LoVo (cell line): Measurements from ENCODE around the gene TPCN2.

ENCODE experiments used
- DNase-seq: peaks from one replicate; pipeline ENCODE4 v3.0.0-alpha.2; 2016; ENCODE audit warnings: low spot score

The TPCN2 gene

GRCh38 chr11:69010964-69011623, 37.6 kb upstream of the TPCN2 start:
- DNase-seq = peak; percentile 27

GRCh38 chr11:69011624-69012091, 37.1 kb upstream of the TPCN2 start:
- no peak for DNase-seq

DNA sequence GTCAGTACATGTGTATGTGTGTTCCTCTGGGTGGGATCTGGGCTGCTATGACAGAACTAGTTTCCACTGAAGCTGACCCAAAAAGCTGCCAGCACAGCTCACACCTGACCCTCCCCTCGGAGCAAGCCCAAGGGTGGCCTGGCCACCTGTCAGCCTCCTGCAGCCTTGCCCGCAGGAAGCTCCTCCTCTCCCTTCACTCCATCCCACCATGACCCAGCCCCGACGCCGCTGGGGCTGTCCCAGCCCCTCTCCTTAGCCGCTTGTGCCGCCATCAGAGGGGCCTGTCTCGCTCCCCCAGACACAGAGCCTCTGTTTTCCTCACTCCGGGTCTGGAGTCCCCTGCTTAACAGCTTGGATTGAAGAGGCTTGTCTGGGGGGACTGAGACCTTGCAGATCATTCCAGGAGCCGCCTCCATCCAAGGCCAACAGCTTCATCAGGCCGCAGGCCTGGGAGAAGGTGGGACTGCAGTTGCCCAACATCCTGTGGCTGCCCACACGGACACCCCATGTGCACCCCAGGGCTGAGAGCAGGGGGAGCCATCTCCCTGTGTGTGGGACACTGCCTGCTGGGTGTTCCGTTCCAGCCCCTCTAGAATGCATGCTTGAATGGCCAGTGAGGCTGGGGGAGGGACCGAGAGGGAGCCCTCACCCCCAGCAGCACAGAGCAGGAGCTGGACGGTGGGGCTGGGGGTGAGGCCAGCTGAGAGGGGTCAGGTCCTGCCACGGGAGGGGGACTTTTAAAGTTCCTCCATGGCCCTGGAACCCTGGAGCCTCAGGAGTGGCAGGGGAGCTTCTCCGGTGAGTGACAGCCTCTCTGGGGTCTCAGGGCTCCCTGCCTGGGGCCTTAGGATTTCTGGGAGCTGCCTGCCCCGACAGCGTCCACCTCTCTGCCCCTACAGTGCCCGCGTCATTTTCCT, 36.4 kb upstream of the TPCN2 start:
- no peak for DNase-seq

DNA sequence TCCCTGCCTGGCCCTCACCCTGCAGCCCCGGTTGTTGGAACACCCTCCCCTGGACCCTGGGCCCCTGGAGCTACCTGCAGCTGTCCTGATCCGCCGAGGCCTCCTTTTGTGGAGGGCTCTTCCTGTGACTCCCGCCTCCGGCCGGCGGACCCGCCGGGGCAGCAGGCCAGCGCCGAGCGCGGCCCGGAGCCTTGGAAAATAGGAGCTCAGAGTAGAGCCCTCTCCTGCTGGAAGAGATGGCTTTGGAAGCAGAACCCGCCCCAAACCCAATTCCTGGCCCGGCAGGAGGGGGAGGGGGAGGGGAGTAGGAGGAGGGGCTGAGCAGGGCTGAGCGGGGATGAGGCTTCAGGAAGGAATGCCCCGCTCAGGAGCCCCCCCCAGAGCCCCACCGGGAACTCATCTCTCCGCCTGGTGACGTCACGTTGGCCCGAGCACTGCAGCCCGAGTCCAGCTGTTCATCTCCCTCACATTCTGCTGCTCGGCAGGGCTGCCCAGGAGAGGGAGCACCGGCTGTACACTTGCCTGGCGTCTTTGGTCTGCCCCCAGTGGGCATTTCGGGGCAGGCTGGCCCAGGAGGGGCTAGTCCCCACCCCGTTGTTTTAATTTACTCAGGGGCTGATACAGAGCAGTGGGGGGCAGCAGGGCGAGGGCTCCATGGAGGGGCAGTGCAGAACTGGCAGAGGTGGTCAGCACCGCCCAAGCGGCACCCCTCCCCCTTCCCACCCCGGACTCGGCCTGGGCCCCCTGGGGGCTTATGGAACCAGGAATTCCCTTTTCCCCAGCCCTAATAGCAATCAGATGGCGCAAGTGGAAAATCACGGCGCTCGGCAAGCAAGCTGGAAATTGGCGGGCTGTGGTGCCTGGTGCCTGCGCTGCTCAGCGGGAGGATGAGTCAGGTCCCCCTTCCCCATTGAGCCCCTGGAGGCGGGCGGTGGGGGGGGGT, 35.5 kb upstream of the TPCN2 start, which contains the start of gene MRGPRF:
Gene MRGPRF, minus strand, starts transcription at position 238 of the 943 bp plus-strand sequence. CDS start 3,345 bp downstream, outside the sequence.
- no peak for DNase-seq

- DNase-seq = no peak
These were observed 34.5 kb upstream of the TPCN2 start for GRCh38 chr11:69014084-69014851.

GRCh38 chr11:69014898-69015549, 33.7 kb upstream of the TPCN2 start:
- no peak for DNase-seq

GRCh38 chr11:69017951-69018350, 30.8 kb upstream of the TPCN2 start:
- no peak for DNase-seq

DNA sequence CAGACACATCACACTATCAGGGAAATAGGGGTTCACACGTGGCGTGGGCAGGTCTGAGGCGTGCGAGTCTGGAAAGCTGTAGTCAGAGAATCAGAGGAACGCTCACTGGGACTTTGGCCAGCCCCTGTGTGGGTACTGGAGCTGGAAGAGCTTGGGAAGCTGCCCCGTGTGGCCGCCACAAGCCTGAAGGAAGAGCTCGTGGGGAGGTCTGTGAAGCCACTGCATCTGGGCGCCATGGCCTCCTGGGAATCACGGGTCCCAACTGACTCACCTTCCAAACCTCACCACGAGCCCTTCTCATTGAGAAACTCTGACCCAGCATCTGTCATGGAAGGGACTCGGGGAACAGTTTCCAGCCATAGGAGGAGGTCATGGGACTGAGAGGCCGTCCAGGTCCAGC, 29.8 kb upstream of the TPCN2 start:
- no peak for DNase-seq

GRCh38 chr11:69022260-69022659, 26.5 kb upstream of the TPCN2 start:
- DNase-seq = no peak

DNA sequence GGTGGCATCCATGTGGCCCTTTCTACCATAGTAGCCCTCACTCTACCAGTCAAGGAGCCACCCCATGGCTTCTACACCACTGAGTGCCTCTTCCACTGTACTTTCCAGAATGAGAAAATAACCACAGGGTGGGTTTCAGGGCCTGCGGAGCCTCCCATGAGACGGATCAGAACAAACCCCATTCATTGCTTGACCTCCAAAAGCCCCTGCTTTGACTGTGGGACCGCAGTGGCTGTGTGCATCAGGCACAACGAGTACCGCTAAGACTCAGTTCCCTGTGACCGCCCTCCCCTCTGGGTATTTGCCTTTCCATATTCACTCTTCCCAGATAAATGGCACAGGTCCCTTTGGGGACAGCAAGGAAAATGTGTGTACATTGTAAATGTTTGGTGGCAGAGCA, 24.2 kb upstream of the TPCN2 start:
- no peak for DNase-seq

- DNase-seq = no peak
These were observed 20.9 kb upstream of the TPCN2 start for GRCh38 chr11:69027704-69028372.

- no peak for DNase-seq
These were observed 18.4 kb upstream of the TPCN2 start for GRCh38 chr11:69030301-69030700.

GRCh38 chr11:69032833-69033232, 15.9 kb upstream of the TPCN2 start:
- no peak for DNase-seq

- no peak for DNase-seq
These were observed 15.3 kb upstream of the TPCN2 start for GRCh38 chr11:69033431-69033830.

- no peak for DNase-seq
These were observed 14.4 kb upstream of the TPCN2 start for GRCh38 chr11:69034123-69034867.

DNA sequence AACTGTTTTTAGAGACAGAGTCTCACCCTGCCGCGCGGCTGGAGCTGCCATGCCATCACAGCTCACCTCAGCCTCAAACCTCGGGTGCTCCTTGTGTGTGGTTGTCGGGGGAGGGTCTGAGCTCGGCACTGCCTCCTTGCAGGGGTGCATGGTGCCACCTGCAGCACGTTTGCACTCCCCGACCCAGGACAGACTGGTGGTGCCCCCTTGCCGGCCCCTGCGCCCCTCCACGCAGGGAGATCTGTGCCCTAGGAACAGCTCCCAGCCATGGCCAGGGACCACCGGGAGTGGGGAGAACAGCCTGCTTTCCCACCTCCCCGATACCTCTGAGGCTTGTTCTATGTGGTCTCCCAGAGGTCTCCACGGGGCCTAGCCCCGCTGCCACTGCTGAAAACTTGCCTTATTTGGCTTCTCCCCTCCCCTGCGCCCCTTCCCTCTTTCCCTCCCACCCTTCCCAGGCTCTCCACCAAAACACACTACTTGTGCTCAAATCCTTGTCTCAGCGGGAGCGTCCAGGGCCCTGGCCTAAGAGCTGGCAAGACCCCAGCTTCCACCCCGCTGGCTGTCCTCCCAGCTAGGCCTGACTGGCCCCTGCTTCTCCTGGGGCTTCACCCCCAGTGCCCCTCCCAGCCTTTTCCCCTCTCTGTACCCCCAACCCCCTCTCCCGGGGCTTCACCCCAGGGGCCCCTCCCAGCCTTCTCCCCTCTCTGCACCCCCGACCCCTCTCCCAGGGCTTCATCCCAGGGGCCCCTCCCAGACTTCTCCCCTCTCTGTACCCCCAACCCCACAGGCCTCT, 13.4 kb upstream of the TPCN2 start:
- no peak for DNase-seq

GRCh38 chr11:69035946-69036340, 12.8 kb upstream of the TPCN2 start:
- DNase-seq = no peak

DNA sequence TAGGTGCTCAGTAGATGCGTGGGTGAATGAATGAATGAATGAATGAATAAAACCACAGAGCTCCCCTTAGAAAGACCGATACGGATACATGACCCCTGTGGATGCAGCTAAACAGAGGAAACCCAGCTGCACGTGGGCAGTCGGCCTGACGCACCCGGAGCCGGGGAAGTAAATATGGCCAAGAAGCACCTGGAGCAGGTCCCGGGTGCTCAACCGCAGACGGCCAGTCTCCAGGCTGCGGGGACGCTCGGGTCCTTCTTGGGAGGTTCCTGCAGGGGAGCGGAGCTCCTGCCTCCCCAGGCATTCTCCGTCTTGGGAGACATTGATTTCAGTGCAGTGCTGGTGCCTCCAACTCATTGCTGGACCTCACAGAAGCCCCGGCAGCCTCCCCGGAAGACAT, 11.7 kb upstream of the TPCN2 start:
- no peak for DNase-seq

GRCh38 chr11:69037544-69037943, 11.2 kb upstream of the TPCN2 start:
- DNase-seq = no peak
